Liver (tissue), 3 donors: Measurements from ENCODE around the gene NBAS.

Experiments
- FOXA1 ChIP-seq: IDR thresholded peaks from 2 replicates; pipeline ENCODE4 v1.6.1; 2016; ENCODE audit warnings: antibody characterized with exemption
- GABPA ChIP-seq, 2 donors: IDR thresholded peaks in 1 of 2; conservative IDR thresholded peaks in 1 of 2; 2 replicates each; pipeline ENCODE4 v1.6.1; 2016; ENCODE audit warnings: antibody characterized with exemption in 2 of 2, mild to moderate bottlenecking in 1 of 2, moderate library complexity in 1 of 2
- MAX ChIP-seq: IDR thresholded peaks from 2 replicates; pipeline ENCODE4 v1.6.1; 2016; ENCODE audit warnings: antibody characterized with exemption
- RAD21 ChIP-seq, 2 donors: IDR thresholded peaks; 2 replicates each; pipeline ENCODE4 v1.6.1; 2016; ENCODE audit warnings: antibody characterized with exemption in 2 of 2, mild to moderate bottlenecking in 2 of 2
- RXRA ChIP-seq, 2 donors: IDR thresholded peaks; 2 replicates each; pipeline ENCODE4 v1.6.1; 2017 to 2018; ENCODE audit warnings: antibody characterized with exemption in 2 of 2, mild to moderate bottlenecking in 1 of 2
- TF ChIP-seq, protein P1 (sequence below): fragments of 150-350 bp; IDR thresholded peaks from 2 replicates; pipeline ENCODE4 v1.5.1; 2017; ENCODE audit warnings: improper control_type of control experiment, low read depth, low read length; ENCODE audit not compliant: missing input control
- TF ChIP-seq, protein P2 (sequence below): IDR thresholded peaks from 2 replicates; pipeline ENCODE4 v1.6.1; 2016; ENCODE audit warnings: antibody characterized with exemption, mild to moderate bottlenecking
- donor health status: healthy.
- donor health status: healthy.

GRCh38 chr2:15265889-15266288 is 295.2 kb downstream of the NBAS start:
- TF ChIP-seq, protein P1, sequence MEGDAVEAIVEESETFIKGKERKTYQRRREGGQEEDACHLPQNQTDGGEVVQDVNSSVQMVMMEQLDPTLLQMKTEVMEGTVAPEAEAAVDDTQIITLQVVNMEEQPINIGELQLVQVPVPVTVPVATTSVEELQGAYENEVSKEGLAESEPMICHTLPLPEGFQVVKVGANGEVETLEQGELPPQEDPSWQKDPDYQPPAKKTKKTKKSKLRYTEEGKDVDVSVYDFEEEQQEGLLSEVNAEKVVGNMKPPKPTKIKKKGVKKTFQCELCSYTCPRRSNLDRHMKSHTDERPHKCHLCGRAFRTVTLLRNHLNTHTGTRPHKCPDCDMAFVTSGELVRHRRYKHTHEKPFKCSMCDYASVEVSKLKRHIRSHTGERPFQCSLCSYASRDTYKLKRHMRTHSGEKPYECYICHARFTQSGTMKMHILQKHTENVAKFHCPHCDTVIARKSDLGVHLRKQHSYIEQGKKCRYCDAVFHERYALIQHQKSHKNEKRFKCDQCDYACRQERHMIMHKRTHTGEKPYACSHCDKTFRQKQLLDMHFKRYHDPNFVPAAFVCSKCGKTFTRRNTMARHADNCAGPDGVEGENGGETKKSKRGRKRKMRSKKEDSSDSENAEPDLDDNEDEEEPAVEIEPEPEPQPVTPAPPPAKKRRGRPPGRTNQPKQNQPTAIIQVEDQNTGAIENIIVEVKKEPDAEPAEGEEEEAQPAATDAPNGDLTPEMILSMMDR, result no peak
- TF ChIP-seq, protein P2, sequence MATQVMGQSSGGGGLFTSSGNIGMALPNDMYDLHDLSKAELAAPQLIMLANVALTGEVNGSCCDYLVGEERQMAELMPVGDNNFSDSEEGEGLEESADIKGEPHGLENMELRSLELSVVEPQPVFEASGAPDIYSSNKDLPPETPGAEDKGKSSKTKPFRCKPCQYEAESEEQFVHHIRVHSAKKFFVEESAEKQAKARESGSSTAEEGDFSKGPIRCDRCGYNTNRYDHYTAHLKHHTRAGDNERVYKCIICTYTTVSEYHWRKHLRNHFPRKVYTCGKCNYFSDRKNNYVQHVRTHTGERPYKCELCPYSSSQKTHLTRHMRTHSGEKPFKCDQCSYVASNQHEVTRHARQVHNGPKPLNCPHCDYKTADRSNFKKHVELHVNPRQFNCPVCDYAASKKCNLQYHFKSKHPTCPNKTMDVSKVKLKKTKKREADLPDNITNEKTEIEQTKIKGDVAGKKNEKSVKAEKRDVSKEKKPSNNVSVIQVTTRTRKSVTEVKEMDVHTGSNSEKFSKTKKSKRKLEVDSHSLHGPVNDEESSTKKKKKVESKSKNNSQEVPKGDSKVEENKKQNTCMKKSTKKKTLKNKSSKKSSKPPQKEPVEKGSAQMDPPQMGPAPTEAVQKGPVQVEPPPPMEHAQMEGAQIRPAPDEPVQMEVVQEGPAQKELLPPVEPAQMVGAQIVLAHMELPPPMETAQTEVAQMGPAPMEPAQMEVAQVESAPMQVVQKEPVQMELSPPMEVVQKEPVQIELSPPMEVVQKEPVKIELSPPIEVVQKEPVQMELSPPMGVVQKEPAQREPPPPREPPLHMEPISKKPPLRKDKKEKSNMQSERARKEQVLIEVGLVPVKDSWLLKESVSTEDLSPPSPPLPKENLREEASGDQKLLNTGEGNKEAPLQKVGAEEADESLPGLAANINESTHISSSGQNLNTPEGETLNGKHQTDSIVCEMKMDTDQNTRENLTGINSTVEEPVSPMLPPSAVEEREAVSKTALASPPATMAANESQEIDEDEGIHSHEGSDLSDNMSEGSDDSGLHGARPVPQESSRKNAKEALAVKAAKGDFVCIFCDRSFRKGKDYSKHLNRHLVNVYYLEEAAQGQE, result no peak
- TF ChIP-seq RXRA (IDR thresholded peaks at IDR 0.05), result no peak
- no peak for TF ChIP-seq RAD21 (IDR thresholded peaks at IDR 0.05)
- TF ChIP-seq FOXA1, result no peak
- no peak for TF ChIP-seq MAX
- TF ChIP-seq GABPA (IDR thresholded peaks at IDR 0.05 in 1 of 2, conservative IDR thresholded peaks at IDR 0.05 in 1 of 2), result no peak
